ENCODE results near the gene BABAM2. TPM values are rescaled to one million over a fixed set of nuclear protein-coding genes. Genes with fewer than 3 reads are reported as not detected.

Gene BABAM2
- total and polyA plus RNA-seq, 9 of the 15 experiments (the other 6 are each of a cell fraction or from before 2014, with no cell fraction given), result 10.9 to 37.4 (median 25.6) TPM

DNA sequence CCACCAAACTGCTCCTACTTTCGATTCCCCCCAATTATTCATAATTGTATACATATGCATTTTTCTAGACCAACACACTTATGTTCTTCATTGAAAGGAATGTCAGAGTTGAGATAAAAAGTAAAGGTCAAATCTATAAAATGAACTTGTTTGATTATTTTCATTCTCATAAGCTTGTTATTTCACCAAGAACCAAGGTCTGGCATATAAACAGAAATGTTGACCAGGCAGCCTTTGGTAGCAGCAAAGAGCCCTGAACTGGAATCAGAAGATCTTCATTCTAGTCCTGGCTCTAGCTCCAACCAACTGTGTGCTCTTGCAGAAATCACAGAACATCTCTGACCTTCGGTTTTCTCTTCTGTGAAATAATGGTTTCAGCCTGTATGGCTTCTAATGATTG lies 43.2 kb upstream of the BABAM2 start:
- DNase-seq (ENCODE audit: extremely low read depth in 1 of 4, low spot score in 3 of 4), result no peak
- Histone ChIP-seq H3K4me3 (no peak overlapping the region), H3K9me3 (replicated peaks; ENCODE audit: control insufficient read depth, insufficient read depth, low read depth, low read length) (no peaks in the 10 kb centered on the region), H3K9me1 (ENCODE audit: control insufficient read depth, insufficient read depth, low read length) (no peaks in the 10 kb centered on the region), H3K27me3 (ENCODE audit: control insufficient read depth in 2 of 2, insufficient read depth in 2 of 2, low read length in 2 of 2) (peaks cover 9 to 16% of the 10 kb centered on the region in 2 experiments; a peak in 3 of 5 replicates), H4K20me1 (replicated peaks; ENCODE audit: control insufficient read depth, insufficient read depth, low read length) (no peaks in the 10 kb centered on the region), H3K4me1 (replicated peaks in 1 of 2; ENCODE audit: control insufficient read depth in 2 of 2, insufficient read depth in 2 of 2, low read length in 2 of 2) (no peaks in the 10 kb centered on the region), H3K36me3 (ENCODE audit: control insufficient read depth, insufficient read depth, low read length) (no peaks in the 10 kb centered on the region), H3K9ac (ENCODE audit: insufficient read depth in 1 of 2, low read depth in 2 of 2, low read length in 2 of 2) (no peak overlapping the region), H3K4me2 (ENCODE audit: insufficient read depth, low read length) (no peak overlapping the region), H2AFZ (ENCODE audit: low read depth, low read length) (no peak overlapping the region), H3K79me2 (ENCODE audit: control insufficient read depth, insufficient read depth, low read length) (no peaks in the 10 kb centered on the region), H3K27ac (ENCODE audit: extremely low read depth, low read depth, low read length) (no peak overlapping the region)
- POLR2A ChIA-PET, result interaction anchor here (0.6 to 1.1 kb wide), 2 partner anchors 34 to 38 kb away, joined by 3 read pairs; no protein-coding TSS in a partner anchor
- no peak for FAIRE-seq
- intact Hi-C loops (cut with micrococcal nuclease), result no loop called here
- 0% methylated on average over 2 of the region's 2 CpGs for WGBS (ENCODE audit: insufficient coverage, low coverage, missing lambda C conversion rate)
- ATAC-seq, result no peak
- CTCF ChIA-PET (ENCODE audit: low intra/inter-chr PET ratio), result no interaction called here
- BruUV-seq (replicated peaks), result no TSS peak
- in situ Hi-C loops (cut with MboI), result no loop called here
- TF ChIP-seq SREBF1 (IDR thresholded peaks at IDR 0.05; ENCODE audit: borderline replicate concordance, low read depth, low read length), result no peak

DNA sequence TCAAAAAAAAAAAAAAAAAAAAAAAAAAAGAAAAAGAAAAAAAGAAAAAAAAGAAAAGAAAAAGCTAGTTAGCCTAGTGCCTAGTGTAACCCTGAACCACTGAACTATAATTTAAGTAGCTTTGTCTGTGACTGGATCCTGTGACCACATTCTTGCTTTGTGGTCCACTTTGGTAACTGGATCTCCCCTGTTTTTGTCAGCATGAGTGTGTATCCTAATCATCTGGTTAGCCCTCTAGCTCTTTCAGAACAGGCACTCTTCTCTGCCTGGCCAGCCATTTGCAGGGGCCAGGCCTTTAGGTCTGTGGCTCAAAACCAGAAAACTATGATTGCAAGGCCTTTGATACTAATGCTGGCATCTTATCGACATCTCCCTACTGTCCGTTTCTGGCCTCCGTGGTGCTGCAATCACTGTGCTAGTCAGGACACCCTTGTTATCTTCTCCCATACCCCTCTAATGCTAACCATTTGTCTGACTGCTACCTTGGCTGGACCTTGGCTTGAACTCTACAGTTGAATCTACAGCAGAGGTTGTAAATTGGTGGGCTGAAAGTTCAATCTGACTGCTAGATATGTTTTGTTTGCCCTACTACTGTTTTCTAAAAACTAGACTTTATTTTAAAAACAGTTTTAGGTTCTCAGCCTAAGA lies 40.8 kb upstream of the BABAM2 start:
- ATAC-seq (no peak), DNase-seq (ENCODE audit: extremely low read depth in 1 of 4, low spot score in 3 of 4) (no peak), FAIRE-seq (no peak)
- no peak overlapping the region for H3K27ac ChIP-seq (ENCODE audit: extremely low read depth, low read depth, low read length)
- no peaks in the 10 kb centered on the region for H3K36me3 ChIP-seq (ENCODE audit: control insufficient read depth, insufficient read depth, low read length)
- POLR2A ChIA-PET, result no interaction called here
- no peaks in the 10 kb centered on the region for H4K20me1 ChIP-seq (replicated peaks; ENCODE audit: control insufficient read depth, insufficient read depth, low read length)
- H2AFZ ChIP-seq (ENCODE audit: low read depth, low read length), result no peak overlapping the region
- no peak overlapping the region for H3K4me2 ChIP-seq (ENCODE audit: insufficient read depth, low read length)
- no peak overlapping the region for H3K4me3 ChIP-seq
- H3K9ac ChIP-seq (ENCODE audit: insufficient read depth in 1 of 2, low read depth in 2 of 2, low read length in 2 of 2), result no peak overlapping the region
- no peak for TF ChIP-seq NR2C1 (IDR thresholded peaks at IDR 0.05)
- no peak for TF ChIP-seq NR2C1 (tag; IDR thresholded peaks at IDR 0.05)
- no peak for TF ChIP-seq BCOR (IDR thresholded peaks at IDR 0.05)
- no peak for TF ChIP-seq TGIF2 (CRISPR knock-in tag; IDR thresholded peaks at IDR 0.05)
- TF ChIP-seq PCBP1 (IDR thresholded peaks at IDR 0.05; ENCODE audit: low read depth, low read length, poor library complexity, severe bottlenecking), result no peak
- WGBS (ENCODE audit: insufficient coverage, low coverage, missing lambda C conversion rate), result 0% methylated on average over 3 of the region's 3 CpGs
- in situ Hi-C loops (cut with MboI), result no loop called here
- H3K79me2 ChIP-seq (ENCODE audit: control insufficient read depth, insufficient read depth, low read length), result no peaks in the 10 kb centered on the region
- CTCF ChIA-PET (ENCODE audit: low intra/inter-chr PET ratio), result no interaction called here
- peaks cover 0 to 3% of the 10 kb centered on the region in 2 experiments; a peak in 2 of 5 replicates for H3K27me3 ChIP-seq (ENCODE audit: control insufficient read depth in 2 of 2, insufficient read depth in 2 of 2, low read length in 2 of 2)
- intact Hi-C loops (cut with micrococcal nuclease), result no loop called here
- no peaks in the 10 kb centered on the region for H3K9me3 ChIP-seq (replicated peaks; ENCODE audit: control insufficient read depth, insufficient read depth, low read depth, low read length)
- H3K4me1 ChIP-seq (replicated peaks in 1 of 2; ENCODE audit: control insufficient read depth in 2 of 2, insufficient read depth in 2 of 2, low read length in 2 of 2), result no peaks in the 10 kb centered on the region
- BruUV-seq (replicated peaks), result no TSS peak
- H3K9me1 ChIP-seq (ENCODE audit: control insufficient read depth, insufficient read depth, low read length), result no peaks in the 10 kb centered on the region
